Measurements from ENCODE around the gene PARD3B.

DNA sequence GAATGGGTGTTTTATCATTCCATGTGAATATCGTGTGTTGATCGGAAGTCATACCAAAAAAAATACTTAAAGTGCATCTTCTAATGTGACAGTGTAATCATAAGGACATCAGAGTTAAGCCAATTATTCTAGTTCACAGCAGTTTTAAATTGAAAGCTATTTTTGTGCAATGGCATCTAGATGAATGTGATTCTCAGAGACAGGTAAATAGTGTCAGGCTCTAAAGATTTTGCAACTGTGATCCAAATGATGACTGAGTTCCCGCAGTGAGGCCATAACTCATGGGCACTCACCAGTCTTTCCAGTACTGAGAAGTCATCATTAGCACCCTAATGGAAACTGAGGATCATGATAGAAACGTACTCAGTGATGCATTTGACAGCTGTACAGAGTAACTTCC, 542.6 kb downstream of the PARD3B start:
- TF ChIP-seq TCF7L2 (IDR thresholded peaks at IDR 0.05; ENCODE audit: low read depth, low read length) (no peak), CTCF (IDR thresholded peaks at IDR 0.05) (no peak), POLR2AphosphoS5 (IDR thresholded peaks at IDR 0.05; ENCODE audit: low read depth, low read length) (no peak), REST (IDR thresholded peaks at IDR 0.05; ENCODE audit: insufficient read depth in 1 of 2, low read depth in 2 of 2, low read length in 1 of 2) (no peak)

Data from Panc1 (cell line).